TTC549 (cell line): ENCODE results near the gene FOCAD.

ENCODE experiments used
- FAIRE-seq: peaks from 2 replicates; lab custom pipeline; 2012; peaks lifted over from hg19 to GRCh38; lab: Jason Lieb, UNC

The FOCAD gene

GRCh38 chr9:21018177-21018576 is 334.1 kb downstream of the FOCAD start:
- no peak for FAIRE-seq

DNA sequence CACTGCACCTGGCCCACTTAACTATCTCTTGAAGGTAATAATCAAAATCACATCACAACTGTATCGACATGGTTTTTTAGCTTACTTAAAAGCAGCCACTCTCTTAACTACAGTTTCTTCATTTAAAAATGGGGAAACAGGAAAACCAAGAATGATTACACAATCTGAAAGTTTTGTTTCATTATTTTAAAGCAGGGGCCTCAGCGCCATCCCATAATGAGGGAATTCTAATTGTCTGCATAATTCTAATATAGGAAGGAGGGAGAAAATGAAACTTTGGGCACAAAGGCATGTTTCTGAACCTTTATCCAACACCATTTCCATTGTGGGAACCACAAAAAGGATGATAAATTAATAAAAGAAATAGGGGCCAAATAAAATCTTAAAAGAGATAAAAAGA is 339.8 kb downstream of the FOCAD start:
- no peak for FAIRE-seq

DNA sequence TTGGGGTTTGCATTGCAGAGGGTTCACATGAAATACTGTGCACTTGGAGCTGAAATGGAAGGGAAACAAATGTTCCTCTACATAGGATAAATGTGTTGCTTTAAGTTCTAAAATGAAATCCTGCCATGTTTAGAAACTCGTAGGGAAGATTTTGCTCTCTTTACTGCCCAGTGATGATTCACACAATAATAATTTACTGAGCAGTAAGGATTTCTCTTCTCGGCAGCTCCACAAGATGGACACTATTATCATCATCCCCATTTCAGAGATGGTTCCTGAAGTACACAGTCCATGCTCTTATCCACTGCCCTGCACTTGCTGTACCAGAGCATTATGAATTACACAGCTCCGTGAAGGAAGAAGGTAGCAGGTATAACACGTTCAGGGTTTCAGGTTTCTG is 343.2 kb downstream of the FOCAD start:
- no peak for FAIRE-seq

GRCh38 chr9:21028466-21028865 is 344.4 kb downstream of the FOCAD start:
- FAIRE-seq, result no peak

DNA sequence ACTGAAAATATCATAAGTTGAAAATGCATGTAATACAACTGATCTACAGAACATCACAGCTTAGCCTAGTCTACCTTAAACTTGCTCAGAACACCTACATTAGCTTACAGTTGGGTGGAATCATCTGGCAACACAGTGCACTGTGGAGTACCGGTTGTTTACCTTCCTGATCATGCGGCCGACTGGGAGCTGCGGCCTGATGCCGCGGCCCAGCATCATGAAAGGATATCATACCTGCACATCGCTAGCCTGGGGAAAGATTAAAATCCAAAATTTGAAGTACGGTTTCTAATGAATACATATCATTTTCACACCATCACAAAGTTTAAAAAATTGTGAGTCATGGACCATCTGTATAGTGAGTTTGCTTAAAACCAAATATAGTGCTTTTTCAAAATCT is 345.6 kb downstream of the FOCAD start:
- FAIRE-seq, result no peak

DNA sequence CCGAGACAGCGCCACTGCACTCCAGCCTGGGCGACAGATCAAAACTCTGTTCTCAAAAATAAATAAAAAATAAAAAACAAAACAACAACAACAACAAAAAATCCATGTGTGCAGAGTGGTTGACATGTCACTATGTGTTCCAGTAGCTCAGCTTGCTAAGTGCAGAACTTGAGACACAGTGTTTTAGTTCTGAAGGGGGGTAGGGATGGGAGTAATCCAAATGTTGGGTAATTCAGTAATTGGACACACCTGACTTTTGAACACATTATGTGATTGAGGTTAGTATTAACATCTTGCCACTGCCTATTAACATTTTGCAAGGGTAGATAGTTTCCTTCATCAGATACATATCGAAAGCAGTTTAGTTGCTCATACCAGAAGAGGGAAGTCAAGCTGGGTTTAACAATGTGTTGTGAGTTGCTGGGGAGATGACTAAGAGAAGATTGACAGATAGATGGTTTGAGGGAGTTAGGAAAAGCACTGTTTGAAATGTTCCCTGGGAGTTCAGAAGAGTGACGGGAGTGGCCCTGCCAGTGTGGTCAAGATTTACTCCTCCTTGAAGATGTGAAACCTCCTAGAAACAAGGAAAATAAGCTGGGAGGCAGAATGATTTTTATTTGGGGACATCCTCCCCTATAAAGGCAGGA is 346.5 kb downstream of the FOCAD start:
- no peak for FAIRE-seq

DNA sequence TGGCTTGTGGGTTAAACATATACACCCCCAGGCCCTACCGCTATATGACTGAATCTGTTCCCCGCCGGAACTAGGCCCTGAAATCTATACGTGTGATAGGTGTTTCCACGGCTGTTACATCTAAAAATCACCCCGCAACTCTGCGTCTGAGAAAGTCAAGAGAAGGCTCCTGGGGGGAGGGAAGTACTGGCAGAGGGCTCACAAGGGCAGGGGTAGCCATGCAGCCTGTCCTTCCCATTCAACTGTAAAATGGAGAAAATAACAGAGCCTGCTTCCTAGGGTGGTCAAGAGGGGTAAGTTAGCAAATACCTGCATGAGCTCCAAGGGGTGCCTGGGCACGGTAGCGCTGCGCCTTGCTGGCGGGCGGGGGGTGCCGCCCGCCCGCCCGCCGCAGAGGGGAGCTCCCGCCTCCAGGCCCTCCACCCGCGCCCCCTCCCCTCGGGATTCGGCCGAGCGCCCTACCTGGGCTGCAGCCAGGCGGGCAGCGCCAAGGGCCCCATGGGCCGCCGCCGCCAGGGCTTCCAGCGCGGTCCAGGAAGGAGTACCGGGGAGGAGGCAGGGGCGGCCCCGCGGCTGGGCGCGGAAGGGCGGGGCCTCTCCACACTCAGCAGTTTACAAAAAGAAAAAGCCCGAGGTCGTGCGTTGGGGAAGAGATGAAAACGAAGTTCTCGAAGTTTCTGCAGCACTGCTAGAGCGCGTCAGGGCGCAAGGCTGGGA is 347.2 kb downstream of the FOCAD start, which contains the start of gene HACD4:
Gene HACD4 (minus strand): TSS at position 550 of the 717 bp plus-strand sequence. CDS start 50 bp downstream, at position 500.
- no peak for FAIRE-seq

GRCh38 chr9:21031808-21032183 is 347.7 kb downstream of the FOCAD start:
- FAIRE-seq, result no peak

- no peak for FAIRE-seq
These were observed 353.2 kb downstream of the FOCAD start for GRCh38 chr9:21037278-21037677.

GRCh38 chr9:21039302-21039701 is 355.2 kb downstream of the FOCAD start:
- no peak for FAIRE-seq

DNA sequence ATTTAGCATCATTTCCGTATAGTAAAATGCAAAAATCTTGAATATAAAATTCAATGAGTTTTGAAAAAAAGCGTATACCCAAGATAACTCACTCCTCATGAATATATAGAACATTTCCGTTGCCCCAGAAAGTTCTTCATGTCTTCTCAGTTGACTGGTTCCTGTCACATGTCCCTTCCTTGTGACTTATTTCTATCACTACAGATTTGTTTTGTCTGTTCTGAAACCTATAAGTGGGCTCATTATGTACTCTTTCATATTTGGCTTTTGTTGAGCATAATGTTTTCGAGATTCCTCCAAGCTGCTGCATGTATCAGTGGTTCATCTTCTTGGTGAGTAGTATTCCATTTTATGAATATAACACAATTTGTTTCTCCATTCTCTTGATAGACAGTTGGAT is 358.4 kb downstream of the FOCAD start:
- FAIRE-seq, result no peak

DNA sequence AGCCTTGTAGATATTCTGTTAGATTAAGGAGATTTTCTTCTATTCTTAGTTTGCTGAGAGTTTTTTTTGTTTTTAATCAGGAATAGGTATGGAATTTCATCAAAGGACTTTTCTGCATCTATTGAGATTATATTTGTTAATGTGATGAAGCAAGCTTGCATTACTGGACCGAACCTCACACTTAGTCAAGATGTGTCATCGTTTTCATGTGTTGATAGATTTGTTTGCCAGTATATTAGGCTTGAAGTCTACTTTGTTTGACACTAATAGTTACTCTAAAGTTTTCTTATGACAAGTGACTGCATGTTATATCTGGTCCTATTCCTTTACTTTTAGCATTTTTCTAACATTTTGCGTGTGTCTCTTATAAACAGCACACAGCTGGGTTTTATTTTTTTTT is 359.8 kb downstream of the FOCAD start:
- no peak for FAIRE-seq
